GM21423 (cell line): ENCODE data around the gene PCDHGA1.
A peak's percentile ranks its signal among the peaks of the same experiment; 100 is the strongest.
"Not testable (repeated sequence)": the region's sequence is repeated elsewhere in the genome, so short reads cannot be mapped to it uniquely, and the experiment has no call there.

ENCODE experiments used
- ATAC-seq: cut with Tn5 transposase; IDR thresholded peaks from one replicate; pipeline ENCODE4 v1.9.1; 2021; ENCODE audit warnings: mild to moderate bottlenecking, moderate library complexity; ENCODE audit not compliant: unreplicated experiment

Gene PCDHGA1

DNA sequence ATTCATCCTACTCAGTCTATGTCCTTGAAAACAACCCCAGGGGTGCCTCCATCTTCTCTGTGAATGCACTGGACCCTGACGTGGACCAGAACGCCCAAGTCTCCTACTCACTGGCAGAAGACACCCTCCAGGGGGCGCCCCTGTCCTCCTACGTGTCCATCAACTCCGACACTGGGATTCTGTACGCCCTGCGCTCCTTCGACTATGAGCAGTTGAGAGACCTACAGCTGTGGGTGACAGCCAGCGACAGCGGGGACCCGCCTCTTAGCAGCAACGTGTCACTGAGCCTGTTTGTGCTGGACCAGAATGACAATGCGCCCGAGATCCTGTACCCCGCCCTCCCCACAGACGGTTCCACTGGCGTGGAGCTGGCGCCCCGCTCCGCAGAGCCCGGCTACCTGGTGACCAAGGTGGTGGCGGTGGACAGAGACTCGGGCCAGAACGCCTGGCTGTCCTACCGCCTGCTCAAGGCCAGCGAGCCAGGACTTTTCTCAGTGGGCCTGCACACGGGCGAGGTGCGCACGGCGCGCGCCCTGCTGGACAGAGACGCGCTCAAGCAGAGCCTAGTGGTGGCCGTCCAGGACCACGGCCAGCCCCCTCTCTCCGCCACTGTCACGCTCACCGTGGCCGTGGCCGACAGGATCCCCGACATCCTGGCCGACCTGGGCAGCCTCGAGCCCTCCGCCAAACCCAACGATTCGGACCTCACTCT, 45.3 kb downstream of the PCDHGA1 start:
- ATAC-seq, result not testable (repeated sequence)

DNA sequence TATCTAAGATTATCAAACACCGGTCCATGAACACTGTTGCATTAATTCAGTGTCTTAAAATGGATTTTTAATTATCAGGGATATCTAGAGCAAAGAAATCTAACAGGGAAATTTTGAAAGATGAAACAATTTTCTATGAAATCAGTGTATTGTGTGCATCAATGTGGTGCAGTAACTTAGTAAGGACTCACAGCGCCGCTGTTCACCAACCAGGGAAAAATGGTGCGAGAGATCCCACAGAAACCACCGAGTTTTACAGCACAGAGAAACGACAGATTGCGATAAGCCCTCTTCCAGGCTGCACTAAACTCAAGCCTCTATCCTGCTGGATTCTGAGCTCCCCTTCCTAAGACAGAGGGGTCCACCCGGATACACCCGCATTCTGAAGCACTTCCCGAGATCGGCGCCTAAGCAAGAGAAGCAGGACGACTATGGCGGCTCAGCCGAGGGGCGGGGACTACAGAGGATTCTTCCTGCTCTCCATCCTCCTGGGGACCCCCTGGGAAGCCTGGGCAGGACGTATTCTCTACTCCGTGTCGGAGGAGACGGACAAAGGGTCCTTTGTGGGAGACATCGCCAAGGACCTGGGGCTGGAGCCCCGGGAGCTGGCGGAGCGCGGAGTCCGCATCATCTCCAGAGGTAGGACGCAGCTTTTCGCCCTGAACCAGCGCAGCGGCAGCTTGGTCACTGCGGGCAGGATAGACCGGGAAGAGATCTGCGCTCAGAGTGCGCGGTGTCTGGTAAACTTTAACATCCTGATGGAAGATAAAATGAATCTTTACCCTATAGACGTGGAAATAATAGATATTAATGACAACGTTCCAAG, 52.4 kb downstream of the PCDHGA1 start, which contains the start of gene PCDHGA7:
PCDHGA7 (plus strand) TSS at position 274 of the 826 bp plus-strand sequence; CDS start at position 432, 158 bp downstream.
- no peak for ATAC-seq

DNA sequence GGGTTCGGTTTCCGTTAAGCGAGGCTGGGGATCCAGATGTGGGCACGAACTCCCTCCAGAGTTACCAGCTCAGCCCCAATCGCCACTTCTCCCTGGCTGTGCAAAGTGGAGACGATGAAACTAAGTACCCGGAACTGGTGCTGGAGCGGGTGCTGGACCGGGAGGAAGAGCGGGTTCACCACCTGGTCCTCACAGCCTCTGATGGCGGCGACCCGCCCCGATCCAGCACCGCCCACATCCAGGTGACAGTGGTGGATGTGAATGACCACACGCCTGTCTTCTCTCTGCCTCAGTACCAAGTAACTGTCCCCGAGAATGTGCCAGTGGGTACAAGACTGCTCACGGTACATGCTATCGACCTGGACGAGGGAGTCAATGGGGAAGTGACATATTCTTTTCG, 53.0 kb downstream of the PCDHGA1 start:
- ATAC-seq, result no peak

DNA sequence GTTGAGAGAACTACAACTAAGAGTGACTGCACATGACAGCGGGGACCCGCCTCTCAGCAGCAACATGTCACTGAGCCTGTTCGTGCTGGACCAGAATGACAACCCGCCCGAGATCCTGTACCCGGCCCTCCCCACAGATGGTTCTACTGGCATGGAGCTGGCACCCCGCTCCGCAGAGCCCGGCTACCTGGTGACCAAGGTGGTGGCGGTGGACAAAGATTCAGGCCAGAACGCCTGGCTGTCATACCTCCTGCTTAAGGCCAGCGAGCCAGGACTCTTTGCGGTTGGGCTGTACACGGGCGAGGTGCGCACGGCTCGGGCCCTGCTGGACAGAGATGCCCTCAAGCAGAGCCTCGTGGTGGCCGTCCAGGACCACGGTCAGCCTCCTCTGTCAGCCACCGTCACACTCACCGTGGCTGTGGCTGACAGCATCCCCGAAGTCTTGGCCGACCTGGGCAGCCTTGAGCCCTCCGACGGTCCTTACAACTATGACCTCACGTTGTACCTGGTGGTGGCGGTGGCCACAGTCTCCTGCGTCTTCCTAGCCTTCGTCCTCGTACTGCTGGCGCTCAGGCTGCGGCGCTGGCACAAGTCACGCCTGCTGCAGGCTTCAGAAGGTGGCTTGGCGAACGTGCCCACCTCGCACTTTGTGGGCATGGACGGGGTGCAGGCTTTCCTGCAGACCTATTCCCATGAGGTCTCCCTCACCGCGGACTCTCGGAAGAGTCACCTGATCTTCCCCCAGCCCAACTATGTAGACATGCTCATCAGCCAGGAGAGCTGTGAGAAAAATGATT, 54.4 kb downstream of the PCDHGA1 start:
- no peak for ATAC-seq

DNA sequence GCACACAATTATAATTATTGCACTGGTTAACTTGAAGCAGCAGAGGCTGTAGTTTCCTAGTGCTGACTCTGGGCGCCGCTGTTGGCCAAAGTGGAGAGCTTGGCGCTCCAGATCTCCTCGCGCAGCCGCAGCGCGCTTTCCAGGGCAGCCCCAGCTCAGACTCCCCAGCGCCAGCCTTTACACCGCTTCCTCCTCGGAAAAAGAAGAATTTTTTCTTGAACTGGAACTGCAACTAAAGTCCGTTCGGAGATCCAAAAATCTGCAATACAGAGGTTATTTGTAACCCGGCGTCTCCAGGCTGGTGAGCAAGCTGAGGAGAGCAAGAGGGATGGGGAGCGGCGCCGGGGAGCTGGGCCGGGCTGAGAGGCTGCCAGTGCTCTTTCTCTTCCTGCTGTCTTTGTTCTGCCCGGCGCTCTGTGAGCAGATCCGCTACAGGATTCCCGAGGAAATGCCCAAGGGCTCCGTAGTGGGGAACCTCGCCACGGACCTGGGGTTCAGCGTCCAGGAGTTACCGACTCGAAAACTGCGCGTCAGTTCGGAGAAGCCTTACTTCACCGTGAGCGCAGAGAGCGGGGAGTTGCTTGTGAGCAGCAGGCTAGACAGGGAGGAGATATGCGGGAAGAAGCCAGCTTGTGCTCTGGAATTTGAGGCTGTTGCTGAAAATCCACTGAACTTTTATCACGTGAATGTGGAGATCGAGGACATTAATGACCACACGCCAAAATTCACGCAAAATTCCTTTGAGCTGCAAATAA, 57.4 kb downstream of the PCDHGA1 start, which contains the start of gene PCDHGB4:
PCDHGB4 (plus strand) TSS at position 142 of the 755 bp plus-strand sequence; CDS start at position 329, 187 bp downstream.
- peak; percentile 79 for ATAC-seq

DNA sequence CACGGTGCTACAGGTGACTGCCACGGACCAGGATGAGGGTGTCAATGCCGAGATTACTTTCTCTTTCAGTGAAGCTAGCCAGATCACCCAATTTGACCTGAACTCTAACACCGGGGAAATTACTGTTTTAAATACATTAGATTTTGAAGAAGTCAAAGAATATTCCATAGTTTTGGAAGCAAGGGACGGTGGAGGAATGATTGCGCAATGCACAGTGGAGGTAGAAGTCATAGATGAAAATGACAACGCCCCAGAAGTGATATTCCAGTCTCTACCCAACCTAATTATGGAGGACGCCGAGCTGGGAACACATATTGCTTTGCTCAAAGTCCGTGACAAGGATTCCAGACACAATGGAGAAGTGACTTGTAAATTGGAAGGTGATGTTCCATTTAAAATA, 58.3 kb downstream of the PCDHGA1 start:
- no peak for ATAC-seq

DNA sequence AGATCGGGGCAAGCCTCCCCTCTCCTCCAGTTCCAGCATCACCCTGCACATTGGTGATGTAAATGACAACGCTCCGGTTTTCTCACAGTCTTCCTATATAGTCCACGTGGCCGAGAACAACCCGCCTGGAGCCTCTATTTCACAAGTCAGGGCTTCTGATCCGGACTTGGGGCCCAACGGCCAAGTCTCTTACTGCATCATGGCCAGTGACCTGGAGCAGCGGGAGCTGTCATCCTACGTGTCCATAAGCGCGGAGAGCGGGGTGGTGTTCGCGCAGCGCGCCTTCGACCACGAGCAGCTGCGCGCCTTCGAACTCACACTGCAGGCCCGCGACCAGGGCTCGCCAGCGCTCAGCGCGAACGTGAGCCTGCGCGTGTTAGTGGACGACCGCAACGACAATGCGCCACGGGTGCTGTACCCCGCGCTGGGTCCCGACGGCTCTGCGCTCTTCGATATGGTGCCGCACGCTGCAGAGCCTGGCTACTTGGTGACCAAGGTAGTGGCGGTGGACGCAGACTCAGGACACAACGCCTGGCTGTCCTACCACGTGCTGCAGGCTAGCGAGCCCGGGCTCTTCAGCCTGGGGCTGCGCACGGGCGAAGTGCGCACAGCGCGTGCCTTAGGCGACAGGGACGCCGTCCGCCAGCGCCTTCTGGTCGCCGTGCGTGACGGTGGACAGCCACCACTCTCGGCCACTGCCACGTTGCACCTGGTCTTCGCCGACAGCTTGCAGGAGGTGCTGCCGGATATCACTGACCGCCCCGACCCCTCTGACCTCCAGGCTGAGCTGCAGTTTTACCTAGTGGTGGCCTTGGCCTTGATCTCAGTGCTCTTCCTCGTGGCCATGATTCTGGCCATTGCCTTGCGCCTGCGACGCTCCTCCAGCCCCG, 59.1 kb downstream of the PCDHGA1 start:
- ATAC-seq, result no peak

DNA sequence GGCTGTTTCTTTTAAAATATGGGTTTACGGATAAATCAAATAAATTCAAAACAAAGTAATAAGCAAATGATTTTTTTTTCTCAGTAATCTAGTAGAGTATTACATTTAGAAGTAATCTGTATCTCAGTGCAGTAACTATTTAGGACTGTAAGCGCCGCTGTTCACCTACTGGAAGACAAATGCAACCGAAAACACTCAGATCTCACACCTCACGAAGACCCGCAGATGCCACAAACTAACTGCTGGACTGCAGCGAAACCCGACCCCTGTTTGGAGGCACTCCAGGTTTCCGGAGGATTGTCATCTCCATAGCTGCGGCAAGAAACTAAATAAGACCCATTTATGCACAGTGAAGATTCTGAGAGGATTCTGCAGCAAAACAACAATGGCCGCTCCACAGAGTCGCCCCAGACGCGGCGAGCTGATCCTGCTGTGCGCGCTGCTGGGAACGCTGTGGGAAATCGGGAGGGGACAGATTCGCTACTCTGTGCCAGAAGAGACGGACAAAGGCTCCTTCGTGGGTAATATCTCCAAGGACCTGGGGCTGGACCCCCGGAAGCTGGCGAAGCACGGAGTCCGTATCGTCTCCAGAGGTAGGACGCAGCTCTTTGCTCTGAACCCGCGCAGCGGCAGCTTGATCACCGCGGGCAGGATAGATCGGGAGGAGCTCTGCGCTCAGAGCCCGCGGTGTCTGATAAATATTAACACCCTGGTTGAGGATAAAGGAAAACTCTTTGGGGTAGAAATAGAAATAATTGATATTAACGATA, 62.3 kb downstream of the PCDHGA1 start, which contains the start of gene PCDHGA8:
PCDHGA8 (plus strand) TSS at position 205 of the 770 bp plus-strand sequence; CDS start at position 386, 181 bp downstream.
- ATAC-seq, result no peak

DNA sequence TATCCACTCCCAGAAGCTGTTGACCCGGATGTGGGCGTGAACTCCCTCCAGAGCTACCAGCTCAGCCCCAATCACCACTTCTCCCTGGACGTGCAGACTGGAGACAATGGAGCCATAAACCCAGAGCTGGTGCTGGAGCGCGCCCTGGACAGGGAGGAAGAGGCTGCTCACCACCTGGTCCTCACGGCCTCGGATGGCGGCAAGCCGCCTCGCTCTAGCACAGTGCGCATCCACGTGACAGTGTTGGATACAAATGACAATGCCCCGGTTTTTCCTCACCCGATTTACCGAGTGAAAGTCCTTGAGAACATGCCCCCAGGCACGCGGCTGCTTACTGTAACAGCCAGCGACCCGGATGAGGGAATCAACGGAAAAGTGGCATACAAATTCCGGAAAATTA, 63.0 kb downstream of the PCDHGA1 start:
- ATAC-seq, result no peak

DNA sequence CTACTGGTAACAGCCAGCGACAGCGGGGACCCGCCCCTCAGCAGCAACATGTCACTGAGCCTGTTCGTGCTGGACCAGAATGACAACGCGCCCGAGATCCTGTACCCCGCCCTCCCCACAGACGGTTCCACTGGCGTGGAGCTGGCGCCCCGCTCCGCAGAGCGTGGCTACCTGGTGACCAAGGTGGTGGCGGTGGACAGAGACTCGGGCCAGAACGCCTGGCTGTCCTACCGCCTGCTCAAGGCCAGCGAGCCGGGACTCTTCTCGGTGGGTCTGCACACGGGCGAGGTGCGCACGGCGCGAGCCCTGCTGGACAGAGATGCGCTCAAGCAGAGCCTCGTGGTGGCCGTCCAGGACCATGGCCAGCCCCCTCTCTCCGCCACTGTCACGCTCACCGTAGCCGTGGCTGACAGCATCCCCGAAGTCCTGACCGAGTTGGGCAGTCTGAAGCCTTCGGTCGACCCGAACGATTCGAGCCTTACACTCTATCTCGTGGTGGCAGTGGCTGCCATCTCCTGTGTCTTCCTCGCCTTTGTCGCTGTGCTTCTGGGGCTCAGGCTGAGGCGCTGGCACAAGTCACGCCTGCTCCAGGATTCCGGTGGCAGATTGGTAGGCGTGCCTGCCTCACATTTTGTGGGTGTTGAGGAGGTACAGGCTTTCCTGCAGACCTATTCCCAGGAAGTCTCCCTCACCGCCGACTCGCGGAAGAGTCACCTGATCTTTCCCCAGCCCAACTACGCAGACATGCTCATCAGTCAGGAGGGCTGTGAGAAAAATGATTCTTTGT, 64.3 kb downstream of the PCDHGA1 start:
- ATAC-seq, result not testable (repeated sequence)

DNA sequence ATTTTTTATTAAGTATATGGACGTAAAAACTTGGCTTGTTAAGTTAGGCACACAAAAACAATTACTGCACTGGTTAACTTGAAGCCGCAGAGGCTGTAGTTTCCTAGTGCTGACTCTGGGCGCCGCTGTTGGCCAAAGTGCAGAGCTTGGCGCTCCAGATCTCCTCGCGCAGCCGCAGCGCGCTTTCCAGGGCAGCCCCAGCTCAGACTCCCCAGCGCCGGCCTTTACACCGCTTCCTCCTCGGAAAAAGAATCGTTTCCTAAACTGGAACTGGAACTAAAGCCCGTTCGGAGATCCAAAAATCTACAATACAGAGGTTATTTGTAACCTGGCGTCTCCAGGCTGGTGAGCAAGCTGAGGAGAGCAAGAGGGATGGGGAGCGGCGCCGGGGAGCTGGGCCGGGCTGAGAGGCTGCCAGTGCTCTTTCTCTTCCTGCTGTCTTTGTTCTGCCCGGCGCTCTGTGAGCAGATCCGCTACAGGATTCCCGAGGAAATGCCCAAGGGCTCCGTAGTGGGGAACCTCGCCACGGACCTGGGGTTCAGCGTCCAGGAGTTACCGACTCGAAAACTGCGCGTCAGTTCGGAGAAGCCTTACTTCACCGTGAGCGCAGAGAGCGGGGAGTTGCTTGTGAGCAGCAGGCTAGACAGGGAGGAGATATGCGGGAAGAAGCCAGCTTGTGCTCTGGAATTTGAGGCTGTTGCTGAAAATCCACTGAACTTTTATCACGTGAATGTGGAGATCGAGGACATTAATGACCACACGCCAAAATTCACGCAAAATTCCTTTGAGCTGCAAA, 67.6 kb downstream of the PCDHGA1 start, which contains the start of gene PCDHGB5:
PCDHGB5 (plus strand) TSS at position 192 of the 796 bp plus-strand sequence; CDS start at position 373, 181 bp downstream.
- peak; percentile 90 for ATAC-seq

DNA sequence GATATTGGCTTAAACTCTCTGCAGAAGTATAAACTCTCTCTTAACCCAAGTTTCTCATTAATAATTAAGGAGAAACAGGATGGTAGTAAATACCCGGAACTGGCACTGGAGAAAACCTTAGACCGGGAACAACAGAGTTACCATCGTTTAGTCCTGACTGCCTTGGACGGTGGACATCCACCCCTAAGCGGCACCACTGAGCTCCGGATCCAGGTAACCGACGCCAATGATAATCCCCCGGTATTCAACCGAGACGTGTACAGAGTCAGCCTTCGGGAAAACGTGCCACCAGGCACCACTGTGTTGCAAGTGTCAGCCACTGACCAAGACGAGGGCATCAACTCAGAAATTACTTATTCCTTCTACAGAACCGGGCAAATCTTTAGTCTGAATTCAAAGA, 68.3 kb downstream of the PCDHGA1 start:
- ATAC-seq, result no peak

DNA sequence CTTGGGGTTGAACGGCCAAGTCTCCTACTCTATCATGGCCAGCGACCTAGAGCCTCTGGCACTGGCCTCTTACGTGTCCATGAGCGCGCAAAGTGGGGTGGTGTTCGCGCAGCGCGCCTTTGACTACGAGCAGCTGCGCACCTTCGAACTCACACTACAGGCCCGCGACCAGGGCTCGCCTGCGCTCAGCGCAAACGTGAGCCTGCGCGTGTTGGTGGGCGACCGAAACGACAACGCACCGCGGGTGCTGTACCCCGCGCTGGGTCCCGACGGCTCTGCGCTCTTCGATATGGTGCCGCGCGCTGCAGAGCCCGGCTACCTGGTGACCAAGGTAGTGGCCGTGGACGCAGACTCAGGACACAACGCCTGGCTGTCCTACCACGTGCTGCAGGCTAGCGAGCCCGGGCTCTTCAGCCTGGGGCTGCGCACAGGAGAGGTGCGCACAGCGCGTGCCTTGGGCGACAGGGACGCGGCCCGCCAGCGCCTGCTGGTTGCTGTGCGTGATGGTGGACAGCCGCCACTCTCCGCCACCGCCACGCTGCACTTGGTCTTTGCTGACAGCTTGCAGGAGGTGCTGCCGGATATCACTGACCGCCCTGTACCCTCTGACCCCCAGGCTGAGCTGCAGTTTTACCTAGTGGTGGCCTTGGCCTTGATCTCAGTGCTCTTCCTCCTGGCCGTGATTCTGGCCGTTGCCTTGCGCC, 69.4 kb downstream of the PCDHGA1 start:
- no peak for ATAC-seq

DNA sequence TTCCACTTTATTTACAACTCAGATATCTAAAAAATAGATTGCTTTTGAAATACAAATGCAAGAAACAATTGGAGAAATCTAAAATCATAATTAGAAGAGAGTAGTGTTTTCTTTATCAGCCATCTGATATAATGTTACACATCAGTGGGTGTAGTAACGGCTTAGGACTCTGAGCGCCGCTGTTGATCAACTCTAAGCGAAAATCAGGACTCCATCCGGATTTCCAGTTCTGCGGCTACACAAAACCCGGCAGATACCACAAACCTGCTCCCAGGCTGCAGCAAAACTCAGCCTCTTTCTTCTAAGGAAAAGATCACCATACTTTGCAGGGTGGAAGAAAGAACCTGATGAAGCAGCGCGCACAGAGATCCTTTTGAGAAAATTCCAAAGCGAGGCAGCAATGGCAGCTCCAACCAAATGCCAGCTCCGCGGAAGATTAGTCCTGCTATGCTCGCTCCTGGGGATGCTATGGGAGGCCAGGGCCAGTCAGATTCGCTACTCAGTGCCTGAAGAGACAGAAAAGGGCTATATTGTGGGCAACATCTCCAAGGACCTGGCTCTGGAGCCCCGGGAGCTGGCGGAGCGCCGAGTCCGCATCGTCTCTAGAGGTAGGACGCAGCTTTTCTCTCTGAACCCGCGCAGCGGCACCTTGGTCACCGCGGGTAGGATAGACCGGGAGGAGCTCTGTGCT, 72.4 kb downstream of the PCDHGA1 start, which contains the start of gene PCDHGA9:
PCDHGA9 (plus strand) TSS at position 226 of the 691 bp plus-strand sequence; CDS start at position 401, 175 bp downstream.
- ATAC-seq, result no peak

DNA sequence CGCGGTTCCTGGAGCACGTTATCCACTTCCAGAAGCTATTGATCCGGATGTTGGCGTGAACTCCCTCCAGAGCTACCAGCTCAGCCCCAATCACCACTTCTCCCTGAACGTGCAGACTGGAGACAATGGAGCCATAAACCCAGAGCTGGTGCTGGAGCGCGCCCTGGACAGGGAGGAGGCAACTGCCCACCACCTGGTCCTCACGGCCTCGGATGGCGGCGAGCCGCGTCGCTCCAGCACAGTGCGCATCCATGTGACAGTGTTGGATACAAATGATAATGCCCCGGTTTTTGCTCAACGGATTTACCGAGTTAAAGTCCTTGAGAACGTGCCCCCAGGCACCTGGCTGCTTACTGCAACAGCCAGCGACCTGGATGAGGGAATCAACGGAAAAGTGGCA, 73.1 kb downstream of the PCDHGA1 start:
- no peak for ATAC-seq
